Measurements from ENCODE around the gene ZBTB44.

GRCh38 chr11:130249371-130249770 lies 65.3 kb downstream of the ZBTB44 start:
- TF ChIP-seq CTCF (IDR thresholded peaks at IDR 0.05) (no peak), POLR2AphosphoS5 (IDR thresholded peaks at IDR 0.05; ENCODE audit: low read depth, low read length) (no peak), SIN3A (IDR thresholded peaks at IDR 0.05; ENCODE audit: borderline replicate concordance, insufficient read depth, low read depth, low read length) (no peak)
